Heart right ventricle (tissue), 16 donors: ENCODE results near the gene SMC1A. TPM values are rescaled to one million over a fixed set of nuclear protein-coding genes. Genes with fewer than 3 reads are reported as not detected.

Source experiments
- ATAC-seq, 8 donors: fragments of 200-7000 bp; cut with Tn5 transposase; one replicate each; pipeline ENCODE4 v1.9.1; 2020; ENCODE audit warnings: mild to moderate bottlenecking in 8 of 8, moderate library complexity in 8 of 8, moderate number of reproducible peaks in 1 of 8
- DNase-seq, 2 donors: peaks; one replicate each; pipeline ENCODE4 v3.0.0-alpha.2; 2020
- H3K27ac ChIP-seq, 10 donors: fragments of 200-600 bp; sonication (generic) in 2 of 10; one replicate each; pipeline versions ENCODE4 v1.5.0 to v1.8.0; 2020 to 2022; ENCODE audit warnings: mild to moderate bottlenecking in 3 of 10
- H3K27me3 ChIP-seq, 7 donors: fragments of 200-600 bp; one replicate each; pipeline ENCODE4 v1.8.0; 2021 to 2022; ENCODE audit warnings: mild to moderate bottlenecking in 2 of 7
- H3K36me3 ChIP-seq, 9 donors: fragments of 200-600 bp; sonication (generic) in 1 of 9; one replicate each; pipeline versions ENCODE4 v1.5.0 to v1.8.0; 2020 to 2022; ENCODE audit warnings: mild to moderate bottlenecking in 2 of 9
- H3K4me1 ChIP-seq, 9 donors: fragments of 200-600 bp; sonication (generic) in 1 of 9; one replicate each; pipeline versions ENCODE4 v1.5.0 to v1.8.0; 2020 to 2022; ENCODE audit warnings: mild to moderate bottlenecking in 4 of 9
- H3K4me3 ChIP-seq, 10 donors: fragments of 200-600 bp; sonication (generic) in 2 of 10; one replicate each; pipeline versions ENCODE4 v1.5.0 to v1.8.0; 2020 to 2022; ENCODE audit warnings: mild to moderate bottlenecking in 7 of 10, moderate library complexity in 2 of 10
- H3K9me3 ChIP-seq, 11 donors: fragments of 200-600 bp in 10 of 11; sonication (generic) in 2 of 11; one replicate each; pipeline versions ENCODE4 v1.5.0 to v1.8.0; 2013 to 2022; ENCODE audit warnings: mild to moderate bottlenecking in 2 of 11, control low read depth in 1 of 11, moderate library complexity in 1 of 11
- WGBS, 2 donors: extraction: QIAGEN DNeasy Blood & Tissue Kit; methylation state at CpG; one replicate each; pipeline ENCODE4 v1.1.7; 2013; ENCODE audit warnings: inconsistent platforms in 1 of 2; 5-methylcytosine and 5-hydroxymethylcytosine counted together
- intact Hi-C, 10 donors: fragments of 100-400 bp; cut with DNase I; formaldehyde crosslinking; loops; one replicate each; pipeline versions ENCODE4 v1.11.1 to v1.14.2; 2022
- polyA plus RNA-seq, 2 donors: library from polyadenylated mRNA; stranded (reverse); fragments of 200-250 nt; gene quantifications; one replicate each; pipeline ENCODE4 v1.2.3, GENCODE V29; 2013
- total RNA-seq, 10 donors: library from RNA; stranded (reverse); fragmentation: NEBNext Ultra II Directional in 3 of 10; extraction: Animal tissue kit (Norgen Biotek cat#: 25700) in 3 of 10; gene quantifications; one replicate each; pipeline versions ENCODE4 v1.2.1 to v1.2.4, GENCODE V29; 2021 to 2023
- TF ChIP-seq, protein P1 (sequence below), 9 donors: fragments of 200-600 bp; sonication (generic) in 2 of 9; IDR thresholded peaks; one replicate each; pipeline versions ENCODE4 v1.5.0 to v1.8.0; 2021 to 2022; ENCODE audit warnings: antibody characterized with exemption in 9 of 9, mild to moderate bottlenecking in 5 of 9, moderate library complexity in 1 of 9
- donor health status: Arrhythmogenic right ventricular cardiomyopathy.
- donor health status: ischemic (EF 13 %, LVEDD 7.1; RV severe dilation, severe dysfunction).
- donor health status: healthy with polysubstance abuse.
- donor health status: DM: no; HTN: yes; CAD: no.
- donor health status: DM: no; HTN: no; CAD: no.
- donor health status: ischemic (EF 25% LVEDD 6.9; RV normal size, moderate dysfunction).
- donor health status: ischemic (EF 25% LVEDD 5.7; RV mildly dilated, moderate dysfunction).
- donor health status: healthy.
- donor health status: DM: yes; HTN: yes; CAD: no.
- donor health status: Ischemic cardiomyopathy.
- donor health status: ischemic (EF 35%, LVEDD 5.7; RV mildly dilated, moderate dysfunction).
- donor health status: nonischemic (EF 11% LVEDD 7.7; RV severe dilation, severe dysfunction).
- donor health status: DM: yes; HTN: yes; CAD: no.
- donor health status: PGD.
- donor health status: ischemic (EF 29% LVEDD 5.4; RV normal size, mild dysfunction).
- donor health status: nonischemic (EF 23%, LVEDD 6.1; RV moderate dilation, normal function).

The SMC1A gene
- total and polyA plus RNA-seq, 12 donors = 9.5 to 55.1 (median 34.9) TPM

DNA sequence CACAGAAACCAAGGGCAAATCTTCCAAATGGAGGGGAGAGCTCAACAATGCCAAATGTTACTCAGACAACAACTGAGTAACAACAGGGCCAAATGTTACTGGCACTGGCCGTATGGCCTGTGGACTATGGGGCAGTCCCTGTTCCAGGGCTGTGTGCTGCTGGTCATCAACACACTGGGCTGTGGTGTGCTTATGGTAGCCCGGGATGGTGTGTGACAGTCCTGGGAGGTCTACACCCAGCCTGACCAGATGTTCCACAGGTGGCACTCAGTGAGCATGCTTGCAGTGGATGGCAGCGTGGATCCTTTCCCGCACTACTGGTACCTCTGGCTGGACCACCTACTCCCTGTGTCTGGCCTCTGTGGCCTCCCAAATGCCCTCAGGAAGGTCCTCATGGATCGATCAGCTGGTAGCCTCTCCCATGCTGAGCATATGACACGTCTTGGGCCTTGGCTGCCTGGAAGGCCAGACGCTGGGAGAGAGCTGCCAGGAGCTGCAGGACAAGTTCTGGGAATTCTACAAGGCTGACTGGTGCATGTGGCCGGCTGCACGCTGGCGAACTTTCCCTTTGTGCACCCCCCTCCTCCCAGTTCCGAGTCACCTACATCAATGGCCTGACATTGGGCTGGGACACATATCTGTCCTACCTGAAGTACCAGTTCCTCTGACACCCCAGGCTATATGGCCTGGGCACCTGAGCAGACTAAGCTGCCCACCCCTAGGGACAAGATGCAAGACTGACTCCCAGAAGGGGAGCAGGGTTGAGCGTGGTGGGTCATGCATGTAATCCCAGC is 81.4 kb downstream of the SMC1A start:
- intact Hi-C loops = no loop called here

DNA sequence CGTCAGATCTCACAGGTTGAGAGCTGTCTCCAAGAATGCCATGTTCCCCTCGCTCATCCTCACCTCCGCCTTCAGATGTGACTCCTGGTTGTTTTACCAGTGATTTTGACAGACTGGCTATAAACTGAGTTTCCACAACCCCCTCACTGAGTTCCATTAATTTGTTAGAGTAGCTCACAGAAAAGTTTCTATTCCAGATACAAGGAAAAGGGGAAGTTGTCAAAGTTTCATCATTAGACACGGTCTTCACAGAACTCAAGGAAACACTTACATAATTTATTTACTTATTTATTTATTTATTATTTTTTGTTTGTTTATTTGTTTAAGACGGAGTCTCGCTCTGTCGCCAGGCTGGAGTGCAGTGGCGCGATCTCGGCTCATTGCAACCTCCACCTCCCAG is 85.4 kb downstream of the SMC1A start:
- Histone ChIP-seq H3K4me3 (no peak overlapping the region), H3K27ac (no peak overlapping the region), H3K36me3 (no peaks in the 10 kb centered on the region), H3K4me1 (no peaks in the 10 kb centered on the region), H3K27me3 (peaks cover 0 to 64% (median 0%) of the 10 kb centered on the region in 7 donors), H3K9me3 (no peaks in the 10 kb centered on the region)
- ATAC-seq = no peak
- intact Hi-C loops = no loop called here
- DNase-seq = no peak
- 88 to 90% methylated on average over 10 of the region's 10 CpGs for WGBS, 2 donors
- TF ChIP-seq, protein P1, sequence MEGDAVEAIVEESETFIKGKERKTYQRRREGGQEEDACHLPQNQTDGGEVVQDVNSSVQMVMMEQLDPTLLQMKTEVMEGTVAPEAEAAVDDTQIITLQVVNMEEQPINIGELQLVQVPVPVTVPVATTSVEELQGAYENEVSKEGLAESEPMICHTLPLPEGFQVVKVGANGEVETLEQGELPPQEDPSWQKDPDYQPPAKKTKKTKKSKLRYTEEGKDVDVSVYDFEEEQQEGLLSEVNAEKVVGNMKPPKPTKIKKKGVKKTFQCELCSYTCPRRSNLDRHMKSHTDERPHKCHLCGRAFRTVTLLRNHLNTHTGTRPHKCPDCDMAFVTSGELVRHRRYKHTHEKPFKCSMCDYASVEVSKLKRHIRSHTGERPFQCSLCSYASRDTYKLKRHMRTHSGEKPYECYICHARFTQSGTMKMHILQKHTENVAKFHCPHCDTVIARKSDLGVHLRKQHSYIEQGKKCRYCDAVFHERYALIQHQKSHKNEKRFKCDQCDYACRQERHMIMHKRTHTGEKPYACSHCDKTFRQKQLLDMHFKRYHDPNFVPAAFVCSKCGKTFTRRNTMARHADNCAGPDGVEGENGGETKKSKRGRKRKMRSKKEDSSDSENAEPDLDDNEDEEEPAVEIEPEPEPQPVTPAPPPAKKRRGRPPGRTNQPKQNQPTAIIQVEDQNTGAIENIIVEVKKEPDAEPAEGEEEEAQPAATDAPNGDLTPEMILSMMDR (IDR thresholded peaks at IDR 0.05) = no peak

More for the DNA sequence above, 81.4 kb downstream of the SMC1A start:
- Histone ChIP-seq H3K27ac (no peak overlapping the region), H3K4me3 (no peak overlapping the region), H3K9me3 (no peaks in the 10 kb centered on the region), H3K27me3 (peaks cover 0 to 40% (median 0%) of the 10 kb centered on the region in 7 donors), H3K4me1 (no peaks in the 10 kb centered on the region), H3K36me3 (no peaks in the 10 kb centered on the region)
- ATAC-seq (no peak), DNase-seq (no peak)
- TF ChIP-seq, protein P1 (IDR thresholded peaks at IDR 0.05) = no peak
- 83 to 86% methylated on average over 12 of the region's 12 CpGs for WGBS, 2 donors

DNA sequence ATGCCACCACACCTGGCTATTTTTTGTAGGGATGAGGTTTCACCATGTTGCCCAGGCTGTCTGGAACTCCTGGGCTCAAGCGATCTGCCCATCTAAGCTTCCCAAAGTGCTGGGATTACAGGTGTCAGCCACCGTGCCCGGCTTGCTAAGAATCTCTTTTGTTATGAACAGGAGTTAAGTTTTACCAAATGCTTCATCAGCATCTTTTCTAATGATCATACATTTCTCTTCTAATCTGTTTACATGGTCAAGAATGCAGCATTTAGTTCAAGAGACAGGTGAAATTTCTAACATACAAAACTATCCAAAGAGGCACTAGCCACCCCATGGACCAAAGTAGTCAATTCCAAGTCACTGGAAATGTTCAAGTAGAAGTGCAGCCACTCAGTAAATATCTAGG is 88.6 kb downstream of the SMC1A start:
- peaks cover 0 to 85% (median 0%) of the 10 kb centered on the region in 7 donors for H3K27me3 ChIP-seq
- H3K36me3 ChIP-seq = no peaks in the 10 kb centered on the region
- no peak overlapping the region for H3K27ac ChIP-seq
- DNase-seq (no peak), ATAC-seq (no peak)
- no peak overlapping the region for H3K4me3 ChIP-seq
- intact Hi-C loops = no loop called here
- no peaks in the 10 kb centered on the region for H3K9me3 ChIP-seq
- H3K4me1 ChIP-seq = no peaks in the 10 kb centered on the region
- 87 to 100% methylated on average over 1 to 3 of the region's 3 CpGs for WGBS, 2 donors
- TF ChIP-seq, protein P1 (IDR thresholded peaks at IDR 0.05) = no peak

DNA sequence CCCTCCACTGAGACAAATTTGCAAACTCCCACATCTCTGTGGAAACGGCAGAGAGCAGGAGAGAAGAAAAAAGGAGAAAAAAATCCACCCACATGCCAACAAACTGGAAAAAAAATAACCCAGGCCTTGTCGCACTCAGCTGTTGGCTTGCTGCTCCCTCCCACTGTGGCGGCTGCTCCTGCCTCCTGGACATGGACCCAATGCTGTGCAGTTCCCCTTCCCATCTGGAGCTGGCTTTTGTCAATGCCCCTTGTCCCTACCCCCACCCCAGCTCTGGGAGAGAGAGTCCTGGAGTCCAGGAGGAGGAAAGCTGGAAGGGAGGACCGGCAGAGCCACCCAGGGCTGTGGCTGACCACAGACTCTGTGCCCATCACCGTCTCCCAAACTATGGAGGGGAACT is 90.2 kb downstream of the SMC1A start:
- 46 to 55% methylated on average over 4 to 5 of the region's 5 CpGs for WGBS, 2 donors
- Histone ChIP-seq H3K4me1 (no peaks in the 10 kb centered on the region), H3K27me3 (peaks cover 0 to 100% (median 0%) of the 10 kb centered on the region in 7 donors), H3K36me3 (no peaks in the 10 kb centered on the region), H3K27ac (no peak overlapping the region), H3K9me3 (no peaks in the 10 kb centered on the region), H3K4me3 (no peak overlapping the region)
- TF ChIP-seq, protein P1 (IDR thresholded peaks at IDR 0.05) = no peak
- ATAC-seq = no peak
- intact Hi-C loops = no loop called here
- no peak for DNase-seq
